H9 (cell line): ENCODE measurements around the gene GRIN3B. TPM values are rescaled to one million over a fixed set of nuclear protein-coding genes. Genes with fewer than 3 reads are reported as not detected.

Source experiments
- DNase-seq: peaks from one replicate; pipeline ENCODE4 v3.0.0-alpha.2; 2017
- H2AFZ ChIP-seq: one replicate; pipeline ENCODE4 v1.6.1; 2013; ENCODE audit warnings: mild to moderate bottlenecking, low read length, control low read depth, moderate library complexity
- H2AK5ac ChIP-seq: 2 replicates; pipeline ENCODE4 v1.6.1; 2013; ENCODE audit warnings: low read length, control low read depth, mixed read lengths; ENCODE audit not compliant: insufficient read length
- H2BK120ac ChIP-seq: one replicate; pipeline ENCODE4 v1.6.1; 2013; ENCODE audit warnings: low read depth, mild to moderate bottlenecking, low read length, control low read depth, inconsistent platforms; ENCODE audit not compliant: poor library complexity, severe bottlenecking
- H2BK12ac ChIP-seq: 2 replicates; pipeline ENCODE4 v1.6.1; 2013; ENCODE audit warnings: low read length, control low read depth, mixed read lengths, low read depth; ENCODE audit not compliant: insufficient read length
- H2BK15ac ChIP-seq: 2 replicates; pipeline ENCODE4 v1.6.1; 2013; ENCODE audit warnings: low read depth, low read length, control low read depth
- H2BK20ac ChIP-seq: one replicate; pipeline ENCODE4 v1.6.1; 2013; ENCODE audit warnings: low read depth, mild to moderate bottlenecking, low read length, control low read depth, inconsistent platforms; ENCODE audit not compliant: poor library complexity, severe bottlenecking
- H2BK5ac ChIP-seq: 2 replicates; pipeline ENCODE4 v1.6.1; 2013; ENCODE audit warnings: low read length, control low read depth, mixed read lengths; ENCODE audit not compliant: insufficient read length
- H3K14ac ChIP-seq: 2 replicates; pipeline ENCODE4 v1.6.1; 2013; ENCODE audit warnings: low read length, control low read depth; ENCODE audit not compliant: insufficient read depth
- H3K18ac ChIP-seq: 2 replicates; pipeline ENCODE4 v1.6.1; 2013; ENCODE audit warnings: low read depth, mild to moderate bottlenecking, mixed read lengths, low read length, control low read depth; ENCODE audit not compliant: insufficient read length
- H3K23ac ChIP-seq: 2 replicates; pipeline ENCODE4 v1.6.1; 2013; ENCODE audit warnings: low read length, control low read depth, mixed read lengths, low read depth; ENCODE audit not compliant: insufficient read length
- H3K23me2 ChIP-seq: 2 replicates; pipeline ENCODE4 v1.6.1; 2013; ENCODE audit warnings: low read depth, mild to moderate bottlenecking, mixed read lengths, low read length, control low read depth; ENCODE audit not compliant: insufficient read length, poor library complexity, severe bottlenecking
- H3K27ac ChIP-seq: 2 replicates; pipeline ENCODE4 v1.5.1; 2013; ENCODE audit warnings: low read length, control low read depth, mixed read lengths, low read depth; ENCODE audit not compliant: insufficient read length
- H3K27me3 ChIP-seq: 2 replicates; pipeline ENCODE4 v1.6.1; 2013; ENCODE audit warnings: low read length, control low read depth, inconsistent platforms; ENCODE audit not compliant: insufficient read depth
- H3K4ac ChIP-seq: 2 replicates; pipeline ENCODE4 v1.6.1; 2013; ENCODE audit warnings: low read depth, mild to moderate bottlenecking, control low read depth, inconsistent platforms, low read length, moderate library complexity
- H3K4me1 ChIP-seq: 2 replicates; pipeline ENCODE4 v1.6.1; 2013; ENCODE audit warnings: low read length, control low read depth, inconsistent platforms; ENCODE audit not compliant: insufficient read depth
- H3K4me2 ChIP-seq: 2 replicates; pipeline ENCODE4 v1.6.1; 2013; ENCODE audit warnings: low read length, control low read depth, mixed read lengths; ENCODE audit not compliant: insufficient read length, insufficient read depth
- H3K56ac ChIP-seq: 2 replicates; pipeline ENCODE4 v1.6.1; 2013; ENCODE audit warnings: low read depth, mild to moderate bottlenecking, mixed read lengths, low read length, control low read depth; ENCODE audit not compliant: insufficient read length
- H3K79me1 ChIP-seq: 2 replicates; pipeline ENCODE4 v1.6.1; 2013; ENCODE audit warnings: low read depth, mild to moderate bottlenecking, moderate library complexity, low read length, control low read depth, inconsistent platforms; ENCODE audit not compliant: insufficient read depth, poor library complexity, severe bottlenecking
- H3K79me2 ChIP-seq: 2 replicates; pipeline ENCODE4 v1.6.1; 2013; ENCODE audit warnings: low read length, control low read depth, inconsistent platforms; ENCODE audit not compliant: insufficient read depth
- H3K9ac ChIP-seq: 2 replicates; pipeline ENCODE4 v1.6.1; 2013; ENCODE audit warnings: low read length, control low read depth, mixed read lengths; ENCODE audit not compliant: insufficient read length; ENCODE audit errors: extremely low read depth
- H3K9me3 ChIP-seq: one replicate; pipeline ENCODE4 v1.6.1; 2013; ENCODE audit warnings: low read depth, low read length, inconsistent platforms; ENCODE audit not compliant: control insufficient read depth
- H3T11ph ChIP-seq: one replicate; pipeline ENCODE4 v1.6.1; 2013; ENCODE audit warnings: mild to moderate bottlenecking, low read length, control low read depth, inconsistent platforms
- H4K20me1 ChIP-seq: one replicate; pipeline ENCODE4 v1.6.1; 2013; ENCODE audit not compliant: control insufficient read depth, insufficient read length, insufficient read depth
- H4K5ac ChIP-seq: 2 replicates; pipeline ENCODE4 v1.6.1; 2013; ENCODE audit warnings: low read depth, mild to moderate bottlenecking, mixed read lengths, low read length, control low read depth; ENCODE audit not compliant: insufficient read length
- H4K8ac ChIP-seq: replicated peaks from 2 replicates; pipeline ENCODE4 v1.6.1; 2013; ENCODE audit warnings: low read length, control low read depth, mixed read lengths, low read depth; ENCODE audit not compliant: insufficient read length
- H4K91ac ChIP-seq: 2 replicates; pipeline ENCODE4 v1.6.1; 2013; ENCODE audit warnings: low read depth, mild to moderate bottlenecking, moderate library complexity, mixed read lengths, low read length, control low read depth; ENCODE audit not compliant: insufficient read length
- H3K27ac Mint-ChIP-seq, 3 experiments: 2 replicates in 2 of 3; 3 replicates in 1 of 3; pipeline ENCODE4 v1.8.0; 2020 to 2021; ENCODE audit warnings: mixed read lengths in 3 of 3, mild to moderate bottlenecking in 1 of 3, moderate library complexity in 1 of 3
- H3K27me3 Mint-ChIP-seq: 2 replicates; pipeline ENCODE4 v1.8.0; 2021; ENCODE audit warnings: low read depth, mild to moderate bottlenecking, moderate library complexity, mixed read lengths
- H3K36me3 Mint-ChIP-seq, 3 experiments: 2 replicates in 2 of 3; 3 replicates in 1 of 3; pipeline ENCODE4 v1.8.0; 2020 to 2021; ENCODE audit warnings: low read depth in 3 of 3, mixed read lengths in 3 of 3; ENCODE audit not compliant: insufficient read depth in 1 of 3
- H3K4me1 Mint-ChIP-seq, 2 experiments: 2 replicates each; pipeline ENCODE4 v1.8.0; 2020; ENCODE audit warnings: mixed read lengths in 2 of 2
- H3K4me3 Mint-ChIP-seq, 2 experiments: 2 replicates in 1 of 2; 3 replicates in 1 of 2; pipeline ENCODE4 v1.8.0; 2020 to 2021; ENCODE audit warnings: mild to moderate bottlenecking in 2 of 2, mixed read lengths in 2 of 2, moderate library complexity in 1 of 2
- H3K9me3 Mint-ChIP-seq, 2 experiments: 2 replicates in 1 of 2; 3 replicates in 1 of 2; pipeline ENCODE4 v1.8.0; 2020; ENCODE audit warnings: mild to moderate bottlenecking in 2 of 2, mixed read lengths in 2 of 2, moderate library complexity in 1 of 2
- CTCF ChIP-seq: fragments of 200-600 bp; sonication (generic); conservative IDR thresholded peaks from 3 replicates; pipeline ENCODE4 v1.8.0; 2021; ENCODE audit warnings: antibody characterized with exemption, mild to moderate bottlenecking
- WGBS: extraction: QIAGEN DNeasy Blood & Tissue Kit; methylation state at CpG from one replicate; pipeline ENCODE4 v1.1.7; 2013; ENCODE audit warnings: missing lambda C conversion rate, low lambda C conversion rate, mixed read lengths; ENCODE audit not compliant: insufficient read length; ENCODE audit errors: extremely low coverage; 5-methylcytosine and 5-hydroxymethylcytosine counted together
- total RNA-seq: library from RNA; stranded (reverse); gene quantifications from 2 replicates; pipeline ENCODE4 v1.2.1, GENCODE V29; 2021

Gene GRIN3B
- total RNA-seq, 1 experiment from 2014 or later = 1.0 TPM

DNA sequence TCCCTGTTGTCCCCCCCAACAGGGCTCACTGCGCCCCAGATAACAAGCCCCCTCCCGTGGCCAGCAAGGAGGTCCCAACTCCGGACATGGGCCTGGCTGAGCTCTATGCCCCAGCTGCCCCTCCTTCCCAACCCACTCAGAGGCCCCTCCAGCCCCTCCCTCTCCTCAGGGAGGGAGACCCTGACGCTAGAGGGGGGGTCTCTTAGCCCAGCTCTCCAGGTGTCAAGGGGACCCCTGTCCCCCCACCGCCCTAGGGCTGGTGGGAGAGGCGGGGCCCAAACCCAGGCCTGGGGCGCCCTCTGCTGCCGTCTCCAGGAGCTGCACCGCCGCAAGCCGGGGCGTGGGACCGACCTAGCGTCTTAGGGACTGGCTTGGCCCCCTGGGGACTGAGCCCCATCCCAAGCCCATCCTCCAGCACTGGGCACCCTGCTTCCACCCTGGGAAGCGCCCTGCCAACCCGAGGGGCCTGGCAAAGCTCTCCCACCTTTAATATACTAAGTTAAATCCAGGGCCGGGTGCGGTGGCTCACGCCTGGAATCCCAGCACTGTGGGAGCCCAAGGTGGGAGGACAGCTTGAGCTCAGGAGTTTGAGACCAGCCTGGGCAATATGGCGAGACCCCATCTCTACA, 1.4 kb downstream of the GRIN3B start:
- no peak overlapping the region for H3K23ac ChIP-seq
- H3K9me3 ChIP-seq = no peaks in the 10 kb centered on the region
- H3K27me3 Mint-ChIP-seq = peaks cover 45% of the 10 kb centered on the region

More for the DNA sequence above, 1.4 kb downstream of the GRIN3B start:
- Histone ChIP-seq H3K4me1 (no peaks in the 10 kb centered on the region), H3K18ac (no peak overlapping the region), H3K27ac (no peak overlapping the region), H3K23me2 (peaks cover 10% of the 10 kb centered on the region), H4K20me1 (no peaks in the 10 kb centered on the region), H3K4ac (no peak overlapping the region), H4K5ac (no peak overlapping the region), H3K27me3 (peaks cover 10% of the 10 kb centered on the region), H2AK5ac (no peak overlapping the region), H3K4me2 (peak overlapping the region; percentile 42), H4K8ac (no peak overlapping the region), H2BK20ac (no peak overlapping the region), H3K9ac (no peak overlapping the region), H2BK5ac (no peak overlapping the region), H2AFZ (no peak overlapping the region), H2BK12ac (no peak overlapping the region), H3K79me1 (no peaks in the 10 kb centered on the region), H3T11ph (no peak overlapping the region), H4K91ac (no peak overlapping the region), H3K79me2 (0 out of 2 replicates have a peak, but pooled peaks cover 2% of the 10 kb centered on the region), H3K14ac (no peak overlapping the region), H3K56ac (no peak overlapping the region), H2BK120ac (no peak overlapping the region), H2BK15ac (no peak overlapping the region)
- peaks cover 0 to 7% (median 3%) of the 10 kb centered on the region in 3 experiments; a peak in 4 of 7 replicates for H3K36me3 Mint-ChIP-seq
- peak overlapping the region in 1 of 2 experiments; percentile 78; a peak in 2 of 5 replicates for H3K4me3 Mint-ChIP-seq
- H3K27ac Mint-ChIP-seq = no peak overlapping the region
- no peaks in the 10 kb centered on the region; a peak in 1 of 5 replicates for H3K9me3 Mint-ChIP-seq
- WGBS = no CpG with 5 or more reads among the region's 20 CpGs
- DNase-seq = peak; percentile 74
- H3K4me1 Mint-ChIP-seq = peaks cover under 1 to 6% of the 10 kb centered on the region in 2 experiments
- peak; percentile 93 for TF ChIP-seq CTCF
